ENCODE measurements around the gene OMG. TPM values are rescaled to one million over a fixed set of nuclear protein-coding genes. Genes with fewer than 3 reads are reported as not detected.

OMG gene
- total RNA-seq, 1 donor from 2014 or later: not detected

DNA sequence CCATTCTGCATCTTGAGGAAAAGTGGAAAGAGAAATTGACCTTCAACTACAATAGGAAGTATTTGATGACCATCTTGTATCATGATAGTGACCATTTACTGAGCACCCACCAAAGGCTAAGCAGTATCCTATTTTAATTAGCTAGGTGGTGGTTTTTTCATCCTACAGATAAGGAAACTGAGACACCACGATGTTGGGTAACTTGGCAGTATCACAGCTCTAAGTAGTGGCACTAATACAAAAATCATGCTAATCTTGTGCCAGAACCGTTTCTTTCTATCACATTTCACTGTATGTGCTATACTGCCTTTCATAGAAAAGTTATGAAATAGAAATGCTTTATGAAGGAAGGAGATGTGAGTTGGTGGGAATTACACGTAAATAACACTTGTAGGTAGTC lies 14.5 kb upstream of the OMG start:
- H3K27ac Mint-ChIP-seq: no peak overlapping the region
- H3K27me3 Mint-ChIP-seq (ENCODE audit: low read depth): no peaks in the 10 kb centered on the region
- H3K36me3 Mint-ChIP-seq: peaks cover 5% of the 10 kb centered on the region
- H3K9me3 Mint-ChIP-seq: no peaks in the 10 kb centered on the region
- no peak for DNase-seq (ENCODE audit: low spot score in 2 of 2, unreplicated experiment in 2 of 2)
- no peak overlapping the region for H3K4me3 Mint-ChIP-seq
- TF ChIP-seq, protein P1, sequence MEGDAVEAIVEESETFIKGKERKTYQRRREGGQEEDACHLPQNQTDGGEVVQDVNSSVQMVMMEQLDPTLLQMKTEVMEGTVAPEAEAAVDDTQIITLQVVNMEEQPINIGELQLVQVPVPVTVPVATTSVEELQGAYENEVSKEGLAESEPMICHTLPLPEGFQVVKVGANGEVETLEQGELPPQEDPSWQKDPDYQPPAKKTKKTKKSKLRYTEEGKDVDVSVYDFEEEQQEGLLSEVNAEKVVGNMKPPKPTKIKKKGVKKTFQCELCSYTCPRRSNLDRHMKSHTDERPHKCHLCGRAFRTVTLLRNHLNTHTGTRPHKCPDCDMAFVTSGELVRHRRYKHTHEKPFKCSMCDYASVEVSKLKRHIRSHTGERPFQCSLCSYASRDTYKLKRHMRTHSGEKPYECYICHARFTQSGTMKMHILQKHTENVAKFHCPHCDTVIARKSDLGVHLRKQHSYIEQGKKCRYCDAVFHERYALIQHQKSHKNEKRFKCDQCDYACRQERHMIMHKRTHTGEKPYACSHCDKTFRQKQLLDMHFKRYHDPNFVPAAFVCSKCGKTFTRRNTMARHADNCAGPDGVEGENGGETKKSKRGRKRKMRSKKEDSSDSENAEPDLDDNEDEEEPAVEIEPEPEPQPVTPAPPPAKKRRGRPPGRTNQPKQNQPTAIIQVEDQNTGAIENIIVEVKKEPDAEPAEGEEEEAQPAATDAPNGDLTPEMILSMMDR (IDR thresholded peaks at IDR 0.05; ENCODE audit: unreplicated experiment): no peak
- H3K4me1 Mint-ChIP-seq: peaks cover 13% of the 10 kb centered on the region

DNA sequence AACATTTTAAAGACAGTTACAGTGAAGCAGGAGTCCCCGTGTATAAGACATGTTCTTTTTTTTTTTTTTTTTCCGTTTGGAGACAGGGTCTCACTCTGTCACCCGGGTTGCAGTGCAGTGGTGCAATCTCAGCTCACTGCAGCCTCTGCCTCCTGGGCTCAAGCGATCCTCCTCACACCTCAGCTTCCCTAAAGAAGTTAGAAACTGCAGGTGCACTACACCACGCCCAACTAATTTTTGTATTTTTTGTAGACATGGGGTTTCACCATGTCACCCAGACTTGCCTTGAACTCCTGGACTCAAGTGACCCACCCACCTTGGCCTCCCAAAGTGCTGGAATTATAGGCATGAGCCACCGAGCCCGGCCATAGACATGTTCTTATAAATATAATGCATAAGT lies 13.8 kb upstream of the OMG start:
- no peak for DNase-seq (ENCODE audit: low spot score in 2 of 2, unreplicated experiment in 2 of 2)
- TF ChIP-seq, protein P1 (IDR thresholded peaks at IDR 0.05; ENCODE audit: unreplicated experiment): no peak
- Mint-ChIP-seq H3K27me3 (ENCODE audit: low read depth) (no peaks in the 10 kb centered on the region), H3K4me1 (peaks cover 13% of the 10 kb centered on the region), H3K27ac (no peak overlapping the region), H3K4me3 (no peak overlapping the region), H3K9me3 (no peaks in the 10 kb centered on the region), H3K36me3 (peaks cover 5% of the 10 kb centered on the region)

DNA sequence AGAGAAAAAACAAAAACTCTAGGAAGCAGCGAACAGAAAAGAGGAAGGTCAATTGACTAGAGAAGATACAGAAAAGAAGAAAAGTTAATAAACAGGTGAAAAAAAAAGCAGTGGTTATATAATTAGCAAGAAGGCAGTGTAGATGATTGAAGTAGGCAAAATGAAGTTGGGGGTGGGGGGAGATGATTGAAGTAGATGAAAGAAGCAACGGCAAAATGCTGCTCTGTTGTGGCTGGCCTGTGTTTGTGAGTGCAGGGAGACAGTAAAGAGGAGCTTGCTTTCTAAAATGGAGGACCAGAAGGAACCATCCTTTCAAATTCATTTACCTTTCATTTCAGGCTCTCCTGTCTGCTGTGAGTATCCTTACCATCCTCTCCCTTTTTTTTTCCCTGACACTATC lies 13.2 kb upstream of the OMG start:
- no peak for DNase-seq (ENCODE audit: low spot score in 2 of 2, unreplicated experiment in 2 of 2)
- peaks cover 13% of the 10 kb centered on the region for H3K4me1 Mint-ChIP-seq
- no peaks in the 10 kb centered on the region for H3K9me3 Mint-ChIP-seq
- peaks cover 7% of the 10 kb centered on the region for H3K36me3 Mint-ChIP-seq
- H3K27me3 Mint-ChIP-seq (ENCODE audit: low read depth): no peaks in the 10 kb centered on the region
- no peak overlapping the region for H3K4me3 Mint-ChIP-seq
- TF ChIP-seq, protein P1 (IDR thresholded peaks at IDR 0.05; ENCODE audit: unreplicated experiment): no peak
- peak overlapping the region; percentile 14 for H3K27ac Mint-ChIP-seq

DNA sequence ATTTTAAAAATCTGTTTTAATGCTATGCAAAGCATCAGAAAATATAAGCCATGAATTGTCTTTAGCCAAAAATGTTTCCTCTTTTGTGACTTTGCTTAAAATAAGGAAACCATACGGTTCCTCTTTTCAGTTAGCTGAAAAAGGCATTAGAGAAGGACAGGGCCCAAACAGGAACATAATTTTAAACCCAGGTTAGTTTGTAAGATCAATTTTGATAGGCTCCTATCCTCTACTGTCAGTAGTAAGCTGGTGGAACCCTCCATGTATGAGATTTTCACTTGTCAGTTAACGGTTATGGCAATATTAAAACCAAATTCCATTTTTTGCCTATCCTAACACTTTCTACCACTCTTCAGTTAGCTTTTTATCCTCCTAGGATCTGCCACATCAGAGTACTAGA lies 12.5 kb upstream of the OMG start:
- TF ChIP-seq, protein P1 (IDR thresholded peaks at IDR 0.05; ENCODE audit: unreplicated experiment): no peak
- H3K4me3 Mint-ChIP-seq: no peak overlapping the region
- H3K4me1 Mint-ChIP-seq: peaks cover 13% of the 10 kb centered on the region
- H3K36me3 Mint-ChIP-seq: peaks cover 13% of the 10 kb centered on the region
- H3K27me3 Mint-ChIP-seq (ENCODE audit: low read depth): no peaks in the 10 kb centered on the region
- H3K9me3 Mint-ChIP-seq: peaks cover 5% of the 10 kb centered on the region
- H3K27ac Mint-ChIP-seq: no peak overlapping the region
- no peak for DNase-seq (ENCODE audit: low spot score in 2 of 2, unreplicated experiment in 2 of 2)

DNA sequence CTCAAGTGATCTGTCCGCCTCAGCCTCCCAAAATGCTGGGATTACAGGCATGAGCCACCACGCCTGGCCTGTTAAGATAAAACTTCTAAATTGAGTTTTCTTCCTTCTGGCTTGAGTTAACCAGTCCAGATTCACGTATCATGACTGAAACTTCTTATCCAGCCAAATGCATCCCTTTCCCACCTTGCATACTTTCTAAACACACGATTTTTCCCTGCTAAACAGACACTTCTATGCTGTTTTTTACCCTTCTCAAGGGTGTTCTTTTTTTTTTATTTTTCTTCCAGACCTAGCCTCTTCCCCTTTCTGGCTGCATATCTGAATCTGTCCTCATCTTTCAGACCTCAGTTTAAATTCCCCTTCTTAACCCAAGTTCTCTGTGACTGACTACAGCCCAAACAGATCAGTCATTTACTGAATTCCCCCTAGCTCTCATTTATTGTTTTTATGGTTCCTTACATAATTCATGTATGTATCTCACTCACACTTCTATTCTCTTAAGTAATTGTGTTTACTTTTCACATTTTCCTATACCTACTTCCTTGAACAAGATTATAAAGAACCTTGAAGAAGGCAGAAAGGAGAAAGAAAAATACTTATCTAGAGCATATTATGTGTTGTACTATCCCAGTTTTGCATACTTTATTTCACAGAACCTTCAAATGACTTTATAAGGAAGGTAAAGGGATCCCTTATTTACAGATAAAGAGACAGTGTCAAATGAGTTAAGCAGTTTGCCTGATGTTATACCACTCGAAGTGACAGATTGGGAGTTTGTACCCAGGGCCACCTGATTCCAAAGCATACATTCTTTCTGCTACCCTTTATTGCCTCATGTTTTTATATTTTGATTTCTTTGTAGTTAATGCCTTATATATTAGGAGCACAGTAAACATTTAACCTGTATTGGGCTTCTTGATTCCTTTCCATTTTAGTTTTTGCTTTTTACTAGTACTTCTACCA lies 11.6 kb upstream of the OMG start:
- Mint-ChIP-seq H3K36me3 (peaks cover 17% of the 10 kb centered on the region), H3K27me3 (ENCODE audit: low read depth) (no peaks in the 10 kb centered on the region), H3K27ac (peak overlapping the region; percentile 17), H3K9me3 (peaks cover 9% of the 10 kb centered on the region), H3K4me3 (no peak overlapping the region), H3K4me1 (peaks cover 13% of the 10 kb centered on the region)
- no peak for DNase-seq (ENCODE audit: low spot score in 2 of 2, unreplicated experiment in 2 of 2)
- TF ChIP-seq, protein P1 (IDR thresholded peaks at IDR 0.05; ENCODE audit: unreplicated experiment): no peak

Measured in mesothelial cell of epicardium (in vitro differentiated cells).